GM19372 (cell line): ENCODE results near the gene DBR1.
"Not testable (repeated sequence)": the region's sequence is repeated elsewhere in the genome, so short reads cannot be mapped to it uniquely, and the experiment has no call there.

Source experiments
- ATAC-seq: cut with Tn5 transposase; IDR thresholded peaks from one replicate; pipeline ENCODE4 v1.9.1; 2021; ENCODE audit warnings: mild to moderate bottlenecking, low read depth, moderate library complexity; ENCODE audit not compliant: unreplicated experiment

DBR1 gene

DNA sequence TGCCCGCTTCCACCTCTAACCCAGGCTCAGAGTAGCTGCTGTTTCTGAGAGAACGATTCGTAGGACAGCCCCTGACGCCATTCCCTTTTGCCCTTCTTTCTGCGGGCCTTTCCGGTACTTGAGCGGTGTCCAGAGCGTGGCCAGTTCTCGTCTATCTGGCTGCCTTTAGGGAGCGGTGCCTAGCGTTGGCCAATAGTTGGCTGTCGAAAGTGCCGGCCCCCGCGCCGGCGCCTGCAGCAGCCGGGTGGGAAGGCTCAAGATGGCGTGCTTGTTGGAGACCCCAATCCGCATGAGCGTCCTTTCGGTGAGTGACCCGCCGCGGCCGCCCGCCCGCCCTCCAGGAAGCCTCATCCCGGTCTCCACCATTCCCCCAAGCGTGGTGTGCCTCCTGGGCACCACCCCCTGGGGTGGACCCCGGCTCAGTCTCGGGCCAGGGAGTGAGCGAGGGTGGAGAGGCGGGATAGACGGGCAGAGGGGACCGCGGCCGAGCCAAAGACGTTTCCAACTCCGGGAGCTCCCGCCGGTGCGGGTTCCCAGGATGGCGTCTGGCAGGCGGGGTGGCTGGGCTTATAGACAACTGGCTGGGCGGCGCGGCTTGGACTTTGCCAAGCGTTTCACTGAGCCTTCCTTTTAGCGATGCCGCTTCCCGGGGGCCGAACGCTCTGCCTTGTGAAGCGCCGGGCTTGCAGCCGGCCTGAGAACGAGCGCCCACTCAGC is 12.7 kb upstream of the DBR1 start, which contains the start of gene ARMC8:
TSS of gene ARMC8 (plus strand) at position 6 of the 717 bp plus-strand sequence. CDS start at position 260, 254 bp downstream.
- ATAC-seq: peak; percentile 48

DNA sequence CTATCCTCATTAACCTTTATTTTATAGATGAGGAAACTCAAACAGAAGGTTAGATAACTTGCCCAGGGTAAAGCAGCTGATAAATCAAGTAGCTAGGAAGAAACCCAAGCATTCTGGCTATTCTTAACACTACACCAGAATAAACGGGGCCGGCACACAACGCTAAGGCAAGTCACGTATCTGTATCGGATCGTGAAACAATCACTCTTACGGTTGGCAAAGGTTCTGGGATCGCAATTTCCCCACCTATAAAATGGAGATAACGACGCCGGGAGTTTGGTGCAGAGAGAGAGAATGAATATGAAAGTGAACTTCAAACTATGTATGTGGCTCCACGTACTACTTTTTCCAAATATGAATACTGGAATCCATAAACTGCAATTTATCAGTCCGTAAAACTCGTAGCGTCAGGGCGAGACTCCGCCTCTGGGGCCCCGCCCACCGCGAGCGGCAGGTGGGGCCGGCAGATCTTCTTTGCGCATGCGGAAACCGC is 12.1 kb upstream of the DBR1 start:
- peak; percentile 92 for ATAC-seq

DNA sequence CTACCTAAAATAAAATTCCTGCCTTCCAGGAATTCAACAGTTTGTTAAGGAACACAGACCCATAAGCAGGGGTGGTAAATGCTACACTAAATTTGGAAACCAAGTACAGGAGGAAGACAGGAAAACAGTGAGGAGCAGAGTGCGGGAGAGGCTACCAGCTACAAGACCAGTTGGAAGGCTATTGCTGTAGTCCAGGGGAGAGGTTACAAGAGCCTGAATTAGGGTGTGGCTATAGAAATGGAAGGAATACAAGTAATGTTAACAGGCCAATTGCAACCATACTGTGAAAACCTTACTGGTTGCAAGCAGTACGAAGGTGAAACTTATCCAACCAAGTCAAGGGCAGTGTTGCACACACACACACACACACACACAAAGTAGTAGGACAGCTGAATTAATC is 11.5 kb upstream of the DBR1 start:
- ATAC-seq: no peak

DNA sequence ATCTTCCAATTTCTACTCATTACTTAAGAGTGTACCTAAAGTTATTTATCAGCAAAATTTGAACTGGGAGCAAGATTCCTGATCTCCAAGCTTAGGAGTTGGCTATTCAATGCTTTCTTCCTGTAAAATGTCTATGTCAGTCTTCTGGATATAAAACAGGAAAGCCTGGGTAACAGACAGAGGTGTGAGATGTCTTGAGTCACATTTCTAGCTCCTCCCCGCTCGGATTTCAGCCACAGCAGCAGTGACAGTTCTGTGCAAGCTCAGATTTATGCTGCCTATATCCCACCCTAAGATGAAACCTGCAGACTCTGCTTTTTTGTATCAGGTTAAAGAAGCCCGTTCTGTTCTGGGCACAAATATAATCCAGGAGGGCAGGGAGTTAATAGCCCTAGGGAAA is 10.3 kb upstream of the DBR1 start:
- no peak for ATAC-seq

DNA sequence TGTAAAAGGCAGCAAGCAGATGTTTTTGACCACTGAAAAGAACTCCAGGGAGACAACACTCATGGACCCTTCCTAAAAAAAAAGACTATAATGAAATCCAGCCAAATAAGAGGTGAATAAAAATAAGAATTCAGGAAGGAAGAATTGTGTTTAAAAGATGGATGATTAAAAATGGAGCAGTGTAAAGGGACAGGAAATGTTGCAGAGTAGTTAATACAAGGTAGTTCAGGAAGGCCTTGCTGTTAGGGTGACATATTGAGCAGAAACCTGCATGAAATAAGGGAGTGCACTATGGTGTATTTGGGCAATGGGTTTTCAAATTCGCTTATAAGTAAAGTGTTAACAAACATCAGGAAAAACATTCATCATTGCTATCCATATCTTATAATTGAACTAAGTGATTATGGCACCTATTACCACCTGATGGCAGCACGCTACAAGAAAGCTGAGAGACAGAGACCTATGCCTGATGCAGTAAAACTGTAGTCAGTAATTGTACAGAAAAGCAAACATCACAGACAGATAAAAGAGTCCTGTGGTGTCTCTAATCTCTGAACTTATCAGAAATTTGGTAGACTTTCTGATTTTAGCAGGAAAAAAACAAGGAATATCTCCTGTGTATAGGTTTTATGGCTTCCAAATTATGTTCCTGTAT is 5.8 kb upstream of the DBR1 start:
- ATAC-seq: peak; percentile 64

DNA sequence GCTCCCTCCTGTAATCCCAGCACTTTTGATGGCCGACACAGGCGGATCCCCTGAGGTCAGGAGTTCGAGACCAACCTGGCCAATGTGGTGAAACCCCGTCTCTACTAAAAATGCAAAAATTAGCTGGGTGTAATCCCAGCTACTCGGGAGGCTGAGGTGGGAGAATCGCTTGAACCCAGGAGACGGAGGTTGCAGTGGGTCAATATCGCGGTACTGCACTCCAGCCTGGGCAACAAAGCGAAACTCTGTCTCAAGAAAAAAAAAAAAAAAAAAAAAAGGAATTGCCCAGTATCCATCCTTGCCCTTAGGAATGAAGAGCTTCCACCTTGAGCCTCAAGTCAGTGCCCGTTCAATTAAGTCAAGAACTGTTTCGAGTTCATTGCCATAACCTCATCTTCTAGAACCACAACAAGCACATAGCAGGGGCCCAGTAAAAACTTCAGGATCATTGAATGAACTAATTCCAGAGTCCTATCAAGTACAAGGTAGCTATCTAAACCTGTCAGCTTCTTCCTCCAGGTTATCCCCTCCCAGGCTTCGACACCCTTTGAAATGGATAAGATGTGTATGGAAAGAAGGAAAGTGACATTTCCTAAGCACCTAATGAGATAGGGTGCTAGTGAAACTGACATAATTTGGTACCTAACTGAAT is 826 bp downstream of the DBR1 start:
- ATAC-seq: peak; percentile 1

DNA sequence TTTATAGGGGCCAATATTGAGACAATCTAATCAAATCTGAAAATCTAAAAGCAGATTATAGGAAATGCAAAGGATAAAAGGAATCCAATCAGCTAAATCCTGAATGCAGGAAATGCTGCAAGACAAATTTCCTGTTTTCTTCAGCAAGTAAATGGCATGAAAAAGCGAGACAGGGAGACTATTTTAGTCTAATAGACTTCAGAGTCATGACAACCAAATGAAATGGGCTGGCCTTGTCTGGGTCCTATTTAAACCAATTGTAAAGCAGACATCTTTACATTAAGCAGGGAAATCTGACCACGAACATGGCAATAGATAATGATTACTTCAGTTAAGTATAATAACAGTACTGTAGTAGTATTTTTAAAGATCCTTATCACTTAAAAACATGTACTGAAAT is 2.1 kb downstream of the DBR1 start:
- ATAC-seq: no peak

DNA sequence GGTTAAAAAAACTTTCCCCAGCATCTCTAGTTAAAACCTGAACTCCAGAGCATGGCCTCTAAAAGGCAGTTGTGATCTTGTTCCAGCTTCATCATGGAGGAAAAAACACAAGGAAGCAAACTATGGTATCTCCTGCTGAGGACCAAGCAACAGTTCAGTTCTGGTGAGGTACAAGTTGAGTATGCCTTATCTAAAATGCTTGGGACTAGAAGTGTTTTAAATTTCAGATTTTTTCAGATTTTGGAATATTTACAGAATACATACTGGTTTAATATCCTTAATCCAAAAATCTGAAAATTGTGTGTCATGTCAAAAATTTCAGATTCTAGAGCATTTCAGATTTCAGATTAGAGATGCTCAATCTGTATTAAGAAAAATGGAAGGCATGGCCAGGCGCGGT is 9.7 kb downstream of the DBR1 start:
- no peak for ATAC-seq

DNA sequence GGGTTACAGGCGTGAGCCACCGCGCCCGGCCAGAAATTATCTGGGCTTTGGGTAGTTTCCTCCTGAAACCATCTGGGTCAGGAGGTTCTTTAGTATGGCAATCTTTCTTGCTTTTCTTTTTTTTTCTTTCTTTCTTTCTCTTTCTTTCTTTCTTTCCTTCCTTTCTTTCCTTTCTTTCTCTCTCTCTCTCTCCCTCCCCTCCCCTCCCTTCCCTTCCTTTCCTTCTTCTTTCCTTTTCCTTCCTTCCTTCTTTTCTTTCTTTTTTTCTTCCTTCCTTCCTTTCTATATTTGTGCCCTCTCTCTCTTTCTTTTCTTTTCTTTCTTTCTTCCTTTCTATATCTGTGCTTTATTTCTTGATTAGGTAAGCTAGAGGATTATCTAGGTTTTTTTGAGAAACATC is 17.0 kb downstream of the DBR1 start:
- no peak for ATAC-seq

DNA sequence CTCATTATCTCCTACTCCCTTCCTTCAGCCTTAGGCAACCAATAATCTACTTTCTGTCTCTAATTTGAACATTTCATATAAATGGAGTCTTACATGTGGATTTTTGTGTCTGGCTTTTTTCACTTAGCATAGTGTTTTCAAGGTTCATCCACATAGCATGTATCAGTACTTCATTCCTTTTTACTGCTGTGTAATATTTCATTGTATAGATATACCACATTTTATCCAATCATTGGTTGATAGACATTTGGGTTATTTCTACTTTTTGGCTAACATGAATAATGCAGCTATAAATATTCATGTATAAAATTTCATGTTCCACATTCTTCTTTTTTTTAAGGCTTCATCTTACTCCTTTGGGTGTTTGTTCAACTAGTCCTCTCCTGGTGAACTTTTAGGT is 20.2 kb downstream of the DBR1 start:
- ATAC-seq: no peak

DNA sequence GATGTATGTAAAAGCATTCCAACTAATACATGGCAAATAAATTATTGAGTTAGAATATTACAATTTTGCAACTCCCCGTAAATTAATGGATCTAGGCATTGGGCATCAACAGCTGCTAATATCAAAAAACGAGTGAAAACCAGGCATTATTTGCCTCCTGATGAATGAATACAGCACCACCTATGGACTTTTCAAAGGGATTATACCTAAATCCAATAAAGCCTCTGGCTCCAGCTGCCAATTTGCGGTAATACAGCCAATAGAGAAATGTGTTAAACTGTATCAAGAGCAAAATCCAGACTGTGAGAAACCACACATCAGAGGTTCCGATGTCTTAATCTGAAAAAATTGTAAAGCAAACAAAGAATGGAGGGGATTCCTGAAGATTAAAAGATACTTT is 26.2 kb downstream of the DBR1 start:
- no peak for ATAC-seq

DNA sequence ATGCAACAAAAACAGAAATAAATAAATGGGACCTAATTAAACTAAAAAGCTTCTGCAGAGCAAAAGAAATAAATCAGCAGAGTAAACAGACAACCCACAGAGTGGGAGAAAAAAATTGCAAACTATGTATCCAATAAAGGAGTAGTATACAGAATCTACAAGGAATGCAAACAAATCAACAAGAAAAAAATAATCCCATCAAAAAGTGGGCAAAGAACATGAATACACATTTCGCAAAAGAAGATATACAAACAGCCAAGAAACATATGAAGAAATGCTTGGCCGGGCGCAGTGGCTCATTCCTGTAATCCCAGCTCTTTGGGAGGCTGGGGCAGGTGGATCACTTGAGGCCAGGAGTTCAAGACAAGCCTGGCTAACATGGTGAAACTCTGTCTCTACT is 32.5 kb downstream of the DBR1 start:
- not testable (repeated sequence) for ATAC-seq

DNA sequence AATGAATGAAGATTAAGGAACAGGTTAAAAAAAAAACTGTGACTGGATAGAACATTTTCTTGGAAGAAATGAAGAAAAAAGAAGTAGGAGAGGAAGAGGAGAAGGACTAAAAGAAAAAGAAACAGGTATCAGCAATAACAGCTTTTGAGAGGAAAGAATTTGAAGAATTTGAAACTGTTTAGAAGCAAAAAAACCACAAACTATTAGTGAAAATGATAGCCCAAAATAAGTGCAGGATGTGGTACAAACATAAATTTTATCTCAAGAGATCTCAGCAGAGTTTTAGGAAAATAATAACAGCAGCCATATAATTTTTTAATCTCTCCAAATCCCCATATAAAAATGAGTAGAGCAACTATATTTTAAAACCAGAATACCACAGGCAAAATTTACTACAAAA is 33.8 kb downstream of the DBR1 start:
- no peak for ATAC-seq

DNA sequence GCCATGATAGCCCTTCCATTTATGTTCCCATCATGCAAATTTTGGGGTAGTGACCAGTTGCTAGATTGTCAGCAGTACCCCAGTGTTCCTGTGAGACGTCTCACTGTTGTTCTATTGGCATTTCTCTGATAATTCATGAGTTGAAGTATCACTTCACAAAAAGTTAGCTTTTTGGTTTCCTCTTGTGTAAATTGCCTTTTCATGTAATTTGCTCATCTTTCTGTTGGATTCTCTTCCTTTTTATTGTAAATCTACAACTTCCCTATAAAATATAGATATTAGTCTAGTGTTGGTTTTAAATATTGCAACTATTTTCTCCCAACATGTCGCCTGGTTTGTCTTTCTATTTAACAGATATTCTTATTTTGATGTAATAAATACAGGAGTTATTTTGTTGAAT is 35.0 kb downstream of the DBR1 start:
- no peak for ATAC-seq

DNA sequence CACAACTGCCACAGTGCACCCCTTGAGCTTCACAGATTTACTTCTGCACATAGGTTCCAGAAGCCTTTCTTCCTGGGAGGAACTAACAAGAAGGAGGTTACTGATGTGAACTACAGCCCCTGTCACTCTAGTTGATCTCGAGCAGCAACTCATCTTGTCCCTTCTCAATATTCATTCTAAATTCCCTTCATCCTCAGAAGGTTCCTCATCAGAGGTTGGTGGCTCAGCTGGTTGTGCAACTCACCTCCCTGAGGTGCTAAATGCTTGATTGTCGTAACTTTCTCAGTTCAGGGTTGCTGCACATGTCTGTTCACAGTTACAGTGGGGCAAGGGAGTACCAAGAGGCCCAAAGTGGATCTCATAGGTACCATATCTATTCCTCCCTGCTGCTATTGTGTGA is 36.9 kb downstream of the DBR1 start:
- ATAC-seq: no peak

DNA sequence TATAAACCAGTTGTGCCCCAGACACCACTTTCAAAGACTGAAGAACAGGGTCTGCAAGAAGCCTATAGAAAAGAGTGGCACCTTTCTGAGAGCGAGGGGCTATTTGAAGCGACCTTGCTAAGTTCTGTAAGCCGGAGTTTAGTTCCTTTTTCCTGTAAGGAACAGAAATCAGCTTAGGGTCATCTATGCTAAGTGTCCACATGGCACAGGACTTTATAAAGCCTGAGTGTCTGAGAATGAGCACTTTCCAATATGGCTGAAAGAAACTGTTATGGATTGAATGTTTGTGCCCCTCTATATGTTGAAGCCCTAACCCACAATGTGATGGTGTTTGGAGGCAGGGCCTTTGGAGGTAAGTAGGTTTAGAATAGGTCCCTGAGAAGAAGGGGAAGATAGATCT is 38.5 kb downstream of the DBR1 start:
- no peak for ATAC-seq

DNA sequence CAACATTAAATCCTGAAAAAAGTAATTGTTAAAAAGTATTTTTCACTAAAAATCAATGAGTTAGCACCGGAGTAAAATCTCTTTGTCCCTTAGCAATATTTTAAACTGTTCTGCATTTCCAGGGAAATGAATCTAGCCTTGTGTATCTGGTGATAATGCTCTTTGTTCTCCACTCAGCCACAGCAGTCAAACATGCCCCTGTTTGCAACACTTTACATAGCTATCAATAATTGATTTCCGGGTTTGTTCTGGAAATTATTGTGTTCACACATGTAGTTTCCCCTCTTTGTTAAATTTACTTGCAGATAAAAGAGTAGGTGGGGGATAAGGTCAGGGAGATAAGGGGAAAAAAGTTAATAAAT is 38.9 kb downstream of the DBR1 start:
- ATAC-seq: no peak

DNA sequence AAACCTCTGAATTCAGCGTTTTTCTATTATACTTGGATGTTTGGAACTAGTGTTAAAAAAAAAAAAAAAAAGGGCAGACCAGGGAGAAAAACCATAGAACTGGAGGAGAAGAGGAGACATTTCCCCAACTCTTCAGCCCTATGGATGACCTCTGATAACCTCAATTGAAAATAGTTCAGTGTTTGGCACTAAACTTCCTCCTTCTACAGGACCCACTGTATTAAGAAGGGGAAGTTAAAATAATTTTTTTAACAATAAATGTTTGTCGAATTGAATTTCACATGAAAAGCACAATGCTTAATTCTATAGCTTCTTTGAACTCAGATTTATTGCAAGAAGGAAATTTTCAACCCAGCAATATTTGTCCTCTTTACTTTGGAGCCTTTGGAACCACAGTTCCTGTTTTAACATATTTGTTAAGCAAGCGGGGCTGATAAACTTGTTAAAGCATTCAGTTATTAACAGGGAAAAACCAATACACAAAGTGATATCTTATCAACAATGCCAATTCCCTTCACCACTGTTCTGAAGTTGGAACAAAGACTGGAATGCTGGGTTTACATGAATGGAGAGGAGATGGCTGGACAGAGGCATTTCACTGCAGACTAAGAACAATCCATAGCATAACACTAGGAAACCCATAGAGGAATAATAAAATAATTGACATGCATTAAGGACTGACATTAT is 39.4 kb downstream of the DBR1 start:
- ATAC-seq: no peak

DNA sequence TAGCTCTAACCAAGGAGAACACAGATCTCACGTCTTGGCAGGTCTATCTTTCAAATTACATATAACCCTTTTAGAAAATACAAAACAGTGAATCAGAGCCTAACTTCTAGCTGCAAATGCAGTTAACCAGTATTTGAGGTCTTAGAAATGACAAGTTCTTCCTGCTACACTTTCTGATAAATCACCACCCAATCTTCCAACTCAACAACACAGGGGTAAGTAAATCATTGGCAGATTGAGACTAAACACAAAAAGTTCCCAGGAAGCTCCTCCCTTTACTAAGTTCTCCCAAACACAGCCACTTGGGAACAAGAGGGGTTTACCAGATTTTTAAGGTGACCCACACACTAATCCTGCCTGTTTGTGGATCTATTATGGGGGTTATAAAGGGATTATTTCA is 42.5 kb downstream of the DBR1 start, which contains the start of gene A4GNT:
TSS of gene A4GNT (minus strand) at position 152 of the 400 bp plus-strand sequence. CDS start 1,134 bp downstream, outside the sequence.
- ATAC-seq: no peak

DNA sequence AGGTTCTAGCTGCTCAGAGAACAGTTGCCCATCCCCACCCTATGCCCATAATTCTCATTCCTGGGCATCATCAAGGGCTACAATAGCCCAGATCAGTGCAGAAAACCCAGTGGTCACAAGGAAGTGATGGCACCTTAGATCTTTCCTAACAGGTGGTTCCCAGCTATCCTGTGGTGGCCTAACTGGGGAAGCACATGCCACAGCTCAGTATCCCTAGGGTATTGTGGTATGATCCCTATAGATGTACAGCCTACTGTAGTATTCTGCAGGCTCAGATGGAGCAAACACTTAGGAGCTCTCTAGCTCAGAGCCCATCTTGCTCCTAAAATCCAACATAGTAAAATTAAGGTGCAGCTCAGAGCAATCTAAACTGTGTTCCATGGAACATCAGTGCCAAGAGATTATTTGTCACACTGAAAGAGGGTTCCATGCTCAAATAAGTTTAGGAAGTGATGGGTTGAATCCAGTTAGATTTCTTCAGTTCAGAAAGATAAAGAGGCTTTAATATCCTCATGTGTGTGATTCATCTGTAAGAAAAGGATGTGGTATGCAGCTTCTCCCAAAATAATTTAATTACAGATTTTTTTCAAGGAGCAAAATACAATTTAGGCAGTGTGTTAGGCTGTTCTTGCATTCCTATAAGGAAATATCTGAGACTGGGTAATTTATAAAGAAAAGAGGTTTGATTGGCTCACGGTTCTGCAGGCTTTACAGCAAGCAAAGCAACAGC is 46.9 kb downstream of the DBR1 start:
- ATAC-seq: no peak
